GM18873 (cell line): ENCODE measurements around the gene DHRS1.

Experiments used
- ATAC-seq: cut with Tn5 transposase; IDR thresholded peaks from one replicate; pipeline ENCODE4 v1.9.1; 2021; ENCODE audit warnings: mild to moderate bottlenecking, moderate library complexity, moderate number of reproducible peaks; ENCODE audit not compliant: unreplicated experiment, low FRiP score

DHRS1 gene

DNA sequence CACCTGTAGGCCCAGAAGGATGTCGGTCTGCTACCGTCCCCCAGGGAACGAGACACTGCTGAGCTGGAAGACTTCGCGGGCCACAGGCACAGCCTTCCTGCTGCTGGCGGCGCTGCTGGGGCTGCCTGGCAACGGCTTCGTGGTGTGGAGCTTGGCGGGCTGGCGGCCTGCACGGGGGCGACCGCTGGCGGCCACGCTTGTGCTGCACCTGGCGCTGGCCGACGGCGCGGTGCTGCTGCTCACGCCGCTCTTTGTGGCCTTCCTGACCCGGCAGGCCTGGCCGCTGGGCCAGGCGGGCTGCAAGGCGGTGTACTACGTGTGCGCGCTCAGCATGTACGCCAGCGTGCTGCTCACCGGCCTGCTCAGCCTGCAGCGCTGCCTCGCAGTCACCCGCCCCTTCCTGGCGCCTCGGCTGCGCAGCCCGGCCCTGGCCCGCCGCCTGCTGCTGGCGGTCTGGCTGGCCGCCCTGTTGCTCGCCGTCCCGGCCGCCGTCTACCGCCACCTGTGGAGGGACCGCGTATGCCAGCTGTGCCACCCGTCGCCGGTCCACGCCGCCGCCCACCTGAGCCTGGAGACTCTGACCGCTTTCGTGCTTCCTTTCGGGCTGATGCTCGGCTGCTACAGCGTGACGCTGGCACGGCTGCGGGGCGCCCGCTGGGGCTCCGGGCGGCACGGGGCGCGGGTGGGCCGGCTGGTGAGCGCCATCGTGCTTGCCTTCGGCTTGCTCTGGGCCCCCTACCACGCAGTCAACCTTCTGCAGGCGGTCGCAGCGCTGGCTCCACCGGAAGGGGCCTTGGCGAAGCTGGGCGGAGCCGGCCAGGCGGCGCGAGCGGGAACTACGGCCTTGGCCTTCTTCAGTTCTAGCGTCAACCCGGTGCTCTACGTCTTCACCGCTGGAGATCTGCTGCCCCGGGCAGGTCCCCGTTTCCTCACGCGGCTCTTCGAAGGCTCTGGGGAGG lies 11.3 kb upstream of the DHRS1 start, which contains the start of gene LTB4R:
Gene LTB4R (plus strand): TSS at position 857 of the 959 bp plus-strand sequence. CDS start 4,150 bp downstream, outside the sequence.
- peak; percentile 60 for ATAC-seq

DNA sequence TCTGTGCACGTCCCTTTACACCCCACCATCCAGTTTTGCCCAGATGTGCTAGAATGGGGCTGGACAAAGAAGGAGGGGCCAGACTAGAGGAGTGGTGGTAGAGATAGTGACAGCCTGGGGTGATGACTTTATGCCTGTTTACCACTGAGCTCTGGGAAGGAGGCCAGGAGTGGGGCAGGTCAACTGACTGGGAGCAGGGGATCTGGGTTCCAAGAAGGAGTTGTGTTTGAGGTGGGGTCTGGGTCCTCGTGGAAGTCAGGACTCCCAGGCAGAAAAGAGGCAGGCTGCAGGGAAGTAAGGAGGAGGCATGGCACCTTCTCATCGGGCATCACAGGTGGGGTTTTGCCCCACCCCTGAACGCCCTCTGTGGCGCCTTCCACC lies 10.7 kb upstream of the DHRS1 start:
- no peak for ATAC-seq

DNA sequence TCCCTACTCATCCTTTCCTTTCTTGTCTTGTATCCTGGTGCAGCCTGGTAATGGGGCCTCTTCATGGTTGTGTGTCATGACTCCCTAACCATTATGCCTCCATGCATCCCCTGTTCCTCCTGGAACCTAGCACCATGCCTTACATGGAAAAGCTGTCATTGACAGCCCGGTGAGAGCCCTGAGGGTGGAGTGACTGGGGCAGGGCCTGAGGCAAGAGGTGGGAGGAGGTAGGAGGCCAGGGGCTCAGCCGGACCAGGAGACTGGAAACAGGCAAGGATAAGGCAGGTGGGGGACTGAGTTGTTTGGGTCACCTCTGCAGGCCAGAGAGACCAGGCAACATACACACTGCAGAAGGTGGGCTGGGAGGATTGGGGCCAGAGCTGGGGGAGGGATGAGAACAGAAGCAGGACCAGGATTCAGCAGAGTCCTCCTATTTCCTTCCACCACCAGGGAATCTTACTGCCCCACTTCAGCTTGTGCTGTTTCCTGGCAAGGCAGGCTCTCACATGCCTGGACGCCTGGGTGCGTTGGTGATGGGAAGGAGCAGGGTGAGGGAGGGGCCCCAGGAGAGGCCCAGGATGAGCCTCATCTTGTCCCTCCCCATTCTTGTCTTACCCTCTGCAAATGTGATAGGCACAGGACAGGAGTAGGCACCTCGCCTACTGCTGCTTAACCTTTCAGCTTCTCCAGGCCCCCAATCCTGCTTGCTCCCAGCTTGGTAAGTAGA lies 10.1 kb upstream of the DHRS1 start, which contains the start of gene LTB4R2:
Gene LTB4R2 (plus strand): TSS at position 603 of the 727 bp plus-strand sequence. CDS start 525 bp downstream, outside the sequence.
- no peak for ATAC-seq

GRCh38 chr14:24308342-24309124 lies 9.0 kb upstream of the DHRS1 start:
- ATAC-seq: no peak

DNA sequence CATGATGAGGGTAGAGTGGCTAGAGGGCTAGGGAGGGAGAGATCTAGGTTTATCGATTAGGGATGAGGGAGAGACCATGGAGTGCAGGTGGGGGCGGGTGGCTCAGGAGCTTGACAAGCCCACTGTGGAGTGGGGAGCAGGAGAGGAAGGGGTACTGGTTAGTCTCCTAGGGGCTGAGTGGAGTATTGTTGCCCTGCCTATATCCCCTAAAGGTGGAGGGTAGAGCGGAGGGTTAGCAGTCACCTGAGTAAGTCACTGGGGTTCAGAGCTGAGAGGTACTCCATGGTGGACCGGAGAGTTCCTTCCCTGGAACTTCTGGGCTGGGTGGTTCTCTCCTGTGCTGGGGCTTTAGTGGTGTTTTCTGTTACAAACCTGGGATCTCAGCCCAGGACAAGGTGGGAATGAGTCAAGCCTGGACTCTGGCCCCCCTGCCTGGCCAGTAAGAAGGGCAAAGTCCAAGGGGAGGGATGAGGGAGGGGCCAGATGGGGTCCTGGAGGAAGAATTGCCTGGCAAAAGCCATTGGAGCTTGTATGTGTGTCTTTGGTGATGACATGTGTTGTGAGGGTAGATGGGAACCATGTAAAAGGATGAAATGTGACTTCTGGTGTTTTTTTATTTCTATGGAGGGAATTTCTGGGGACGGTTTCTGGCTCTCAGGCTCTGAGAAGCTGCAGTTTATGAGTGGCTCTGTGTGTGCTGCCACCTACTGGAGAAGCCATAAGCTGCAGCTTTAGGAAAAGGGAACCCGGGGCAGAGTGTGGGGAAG lies 8.2 kb upstream of the DHRS1 start, which contains the start of gene CIDEB:
Gene CIDEB (minus strand): TSS at position 403 of the 767 bp plus-strand sequence. CDS start 119 bp downstream, at position 284.
- ATAC-seq: no peak

DNA sequence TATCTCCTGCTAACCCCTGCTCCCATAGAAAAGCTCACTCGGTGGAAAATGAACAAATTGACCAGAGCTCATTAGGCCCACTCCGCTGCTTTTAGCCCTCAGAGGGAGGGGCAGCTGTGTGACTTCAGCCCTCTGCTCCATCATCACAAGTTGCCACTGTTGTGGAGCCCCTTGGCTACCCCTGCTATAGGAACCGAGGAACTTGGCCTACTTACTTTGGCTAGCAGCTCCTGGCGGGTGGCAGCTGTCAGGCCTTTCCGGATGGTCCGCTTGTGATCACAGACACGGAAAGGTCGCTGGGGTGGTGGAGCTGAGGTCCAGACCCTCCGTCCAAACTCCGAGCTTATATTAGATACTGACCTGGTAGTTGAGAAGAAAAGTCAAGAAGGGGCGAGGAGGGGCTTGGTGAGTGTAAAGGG lies 7.6 kb upstream of the DHRS1 start:
- ATAC-seq: no peak

- ATAC-seq: no peak
Measured at GRCh38 chr14:24304019-24304387, 4.4 kb upstream of the DHRS1 start.

GRCh38 chr14:24300326-24300980 lies 873 bp upstream of the DHRS1 start:
- no peak for ATAC-seq

GRCh38 chr14:24298892-24299254 lies 707 bp downstream of the DHRS1 start:
- no peak for ATAC-seq

DNA sequence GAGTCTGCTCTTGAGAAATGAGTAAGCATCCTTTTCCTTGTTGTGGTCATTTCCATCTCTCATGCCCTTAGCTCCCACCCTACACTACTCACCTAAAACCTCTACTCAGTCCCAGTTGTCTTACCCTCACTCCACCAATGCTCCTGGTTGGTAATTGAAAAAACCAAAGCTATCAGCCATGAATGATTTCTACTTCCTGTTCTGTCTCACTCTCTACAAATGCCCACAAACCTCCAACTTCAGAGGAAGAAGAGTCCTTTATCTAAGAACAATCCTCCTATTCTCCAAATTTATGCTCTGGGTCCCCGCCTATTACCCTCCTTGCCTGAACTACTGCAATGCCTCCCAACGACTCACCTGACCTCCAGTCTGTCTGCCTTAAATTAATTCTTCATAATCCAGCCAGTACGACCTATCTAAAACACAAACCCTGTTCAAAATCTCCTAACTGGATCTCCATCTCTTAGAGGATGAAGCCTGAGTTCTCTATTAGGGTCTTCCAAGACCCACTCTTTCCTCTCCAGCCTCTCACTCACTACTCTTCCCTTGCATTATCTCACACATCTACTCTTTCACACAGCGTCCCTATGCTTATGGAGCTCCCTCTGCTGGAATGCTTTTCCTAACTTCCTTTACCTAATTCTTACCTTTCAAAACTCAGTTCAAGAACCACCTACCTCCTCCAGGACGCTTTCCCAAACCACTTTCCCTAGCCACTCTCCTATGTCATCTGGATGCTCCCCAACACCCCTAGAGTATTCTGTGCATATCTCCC lies 2.2 kb downstream of the DHRS1 start:
- ATAC-seq: peak; percentile 11

GRCh38 chr14:24296341-24297157 lies 3.0 kb downstream of the DHRS1 start:
- ATAC-seq: peak; percentile 39

GRCh38 chr14:24293525-24293924 lies 6.1 kb downstream of the DHRS1 start:
- no peak for ATAC-seq

GRCh38 chr14:24292118-24292807 lies 7.3 kb downstream of the DHRS1 start:
- ATAC-seq: no peak

GRCh38 chr14:24291446-24292117 lies 8.0 kb downstream of the DHRS1 start:
- no peak for ATAC-seq

GRCh38 chr14:24290746-24291145 lies 8.8 kb downstream of the DHRS1 start:
- ATAC-seq: no peak

GRCh38 chr14:24289649-24290280 lies 9.8 kb downstream of the DHRS1 start:
- peak; percentile 54 for ATAC-seq
